GM15510 (cell line): ENCODE measurements around the gene BRCA1.

Experiments used
- POLR2A ChIP-seq: IDR thresholded peaks from 3 replicates; pipeline ENCODE4 v1.6.1; 2011; ENCODE audit warnings: borderline replicate concordance; ENCODE audit not compliant: insufficient read length; ENCODE audit errors: extremely low read depth

BRCA1 gene

GRCh38 chr17:43028221-43028861 lies 96.8 kb downstream of the BRCA1 start:
- TF ChIP-seq POLR2A: no peak

- TF ChIP-seq POLR2A: no peak
Observed at GRCh38 chr17:43027091-43028032, 97.8 kb downstream of the BRCA1 start.

GRCh38 chr17:43026595-43026994 lies 98.6 kb downstream of the BRCA1 start:
- TF ChIP-seq POLR2A: no peak

GRCh38 chr17:43025766-43026537 lies 99.2 kb downstream of the BRCA1 start:
- TF ChIP-seq POLR2A: no peak

- TF ChIP-seq POLR2A: no peak
Observed at GRCh38 chr17:43025290-43025657, 99.9 kb downstream of the BRCA1 start.

- TF ChIP-seq POLR2A: no peak
Observed at GRCh38 chr17:43024407-43025289, 100.5 kb downstream of the BRCA1 start, which contains the start of gene RND2. RND2 (plus strand) TSS chr17:43025231; CDS start chr17:43025348, 117 bp downstream.

- no peak for TF ChIP-seq POLR2A
Observed at GRCh38 chr17:43021741-43022512, 103.2 kb downstream of the BRCA1 start, which contains the start of gene VAT1. VAT1 (minus strand) TSS chr17:43022385; CDS start chr17:43022322, 63 bp downstream.

GRCh38 chr17:43020789-43021740 lies 104.1 kb downstream of the BRCA1 start:
- no peak for TF ChIP-seq POLR2A

GRCh38 chr17:43020030-43020621 lies 105.0 kb downstream of the BRCA1 start:
- TF ChIP-seq POLR2A: no peak

- no peak for TF ChIP-seq POLR2A
Observed at GRCh38 chr17:43019418-43019817, 105.7 kb downstream of the BRCA1 start.

GRCh38 chr17:43018932-43019331 lies 106.2 kb downstream of the BRCA1 start:
- no peak for TF ChIP-seq POLR2A
